Measurements from ENCODE around the gene ZNF692.

The ZNF692 gene

GRCh38 chr1:248852481-248853405 is 6.1 kb downstream of the ZNF692 start:
- in situ Hi-C loops (cut with MboI; ENCODE audit: low pct_unique_long_range_greater_than_20kb, low sequenced_read_pairs) = no loop called here
- DNase-seq = no peak

GRCh38 chr1:248851390-248851789 is 7.5 kb downstream of the ZNF692 start:
- in situ Hi-C loops (cut with MboI; ENCODE audit: low pct_unique_long_range_greater_than_20kb, low sequenced_read_pairs) = no loop called here
- DNase-seq = no peak

DNA sequence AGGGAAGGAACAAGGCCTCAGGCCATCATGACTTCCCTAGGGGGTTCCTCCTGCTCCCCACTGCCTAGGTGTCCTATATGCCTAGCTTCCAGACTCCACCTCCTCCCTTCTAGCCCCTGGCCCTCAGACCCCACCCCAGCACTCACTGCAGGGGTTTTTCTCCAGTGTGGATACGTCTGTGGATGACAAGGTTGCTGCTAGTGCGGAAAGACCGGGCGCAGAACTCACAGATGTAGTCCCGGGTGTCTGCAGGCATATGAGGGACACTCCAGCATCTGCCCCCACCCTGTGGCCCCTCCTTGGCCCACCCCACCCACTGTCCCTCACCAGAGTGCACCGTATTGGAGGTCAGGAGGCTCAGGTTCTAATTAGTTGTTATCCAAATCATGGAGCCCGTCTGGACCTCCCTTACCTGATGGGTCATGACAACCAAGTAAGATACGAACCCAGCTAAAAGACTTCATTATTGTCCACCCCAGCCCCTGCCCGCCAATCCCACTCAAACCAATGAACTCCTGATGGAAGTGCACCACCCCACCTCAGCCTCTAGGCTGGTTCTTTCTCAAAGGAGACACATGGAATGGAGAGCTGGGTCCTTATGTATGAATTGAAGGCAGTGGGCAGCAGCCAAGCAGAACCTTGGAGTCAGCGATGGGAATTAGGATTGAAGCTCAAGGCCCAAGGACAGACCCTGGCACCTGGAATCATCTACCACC is 8.2 kb downstream of the ZNF692 start:
- in situ Hi-C loops (cut with MboI; ENCODE audit: low pct_unique_long_range_greater_than_20kb, low sequenced_read_pairs) = no loop called here
- DNase-seq = no peak

- in situ Hi-C loops (cut with MboI; ENCODE audit: low pct_unique_long_range_greater_than_20kb, low sequenced_read_pairs) = no loop called here
- DNase-seq = no peak
Observed at GRCh38 chr1:248850124-248850523, 8.8 kb downstream of the ZNF692 start.

DNA sequence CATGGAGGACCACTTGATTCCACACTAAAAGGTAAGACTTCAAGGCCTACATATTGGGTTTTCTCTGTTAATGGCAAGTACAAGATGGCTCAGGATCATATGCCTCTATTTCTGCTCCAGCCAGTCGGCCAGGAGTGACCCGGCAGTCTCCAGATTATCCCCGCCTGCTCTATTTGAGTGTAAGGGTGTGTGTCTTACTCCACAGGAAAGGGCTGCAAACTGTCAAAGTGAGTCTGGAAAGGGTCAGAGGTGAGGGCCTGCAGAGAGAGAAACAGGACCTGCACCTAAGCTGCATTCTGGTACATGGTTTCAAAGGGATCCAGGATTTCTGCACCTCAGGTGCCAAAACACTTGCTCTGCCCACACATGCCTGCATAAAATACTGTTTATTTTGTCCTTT is 9.2 kb downstream of the ZNF692 start:
- no peak for DNase-seq
- in situ Hi-C loops (cut with MboI; ENCODE audit: low pct_unique_long_range_greater_than_20kb, low sequenced_read_pairs) = no loop called here

- in situ Hi-C loops (cut with MboI; ENCODE audit: low pct_unique_long_range_greater_than_20kb, low sequenced_read_pairs) = no loop called here
Observed at GRCh38 chr1:248849152-248849551, 9.7 kb downstream of the ZNF692 start.

GRCh38 chr1:248848602-248849001 is 10.3 kb downstream of the ZNF692 start:
- in situ Hi-C loops (cut with MboI; ENCODE audit: low pct_unique_long_range_greater_than_20kb, low sequenced_read_pairs) = no loop called here
- no peak for DNase-seq

More at GRCh38 chr1:248849152-248849551, 9.7 kb downstream of the ZNF692 start:
- no peak for DNase-seq

DNA sequence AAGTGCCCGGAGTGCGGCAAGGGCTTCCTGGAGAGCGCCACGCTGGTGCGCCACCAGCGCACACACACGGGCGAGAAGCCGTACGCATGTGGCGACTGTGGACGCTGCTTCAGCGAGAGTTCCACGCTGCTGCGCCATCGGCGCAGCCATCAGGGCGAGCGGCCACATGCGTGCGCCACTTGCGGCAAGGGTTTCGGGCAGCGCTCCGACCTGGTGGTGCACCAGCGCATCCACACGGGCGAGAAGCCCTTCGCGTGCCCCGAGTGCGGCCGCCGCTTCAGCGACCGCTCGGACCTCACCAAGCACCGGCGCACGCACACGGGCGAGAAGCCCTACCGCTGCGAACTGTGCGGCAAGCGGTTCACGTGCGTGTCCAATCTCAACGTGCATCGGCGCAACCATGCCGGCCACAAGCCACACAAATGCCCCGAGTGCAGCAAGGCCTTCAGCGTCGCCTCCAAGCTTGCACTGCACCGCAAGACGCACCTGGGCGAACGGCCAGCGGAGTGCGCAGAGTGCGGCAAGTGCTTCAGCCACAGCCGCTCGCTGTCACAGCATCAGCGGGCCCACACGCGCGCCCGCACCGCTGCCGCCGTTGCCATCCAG is 10.8 kb downstream of the ZNF692 start:
- in situ Hi-C loops (cut with MboI; ENCODE audit: low pct_unique_long_range_greater_than_20kb, low sequenced_read_pairs) = no loop called here
- no peak for DNase-seq

GRCh38 chr1:248847181-248847955 is 11.5 kb downstream of the ZNF692 start:
- no peak for DNase-seq
- in situ Hi-C loops (cut with MboI; ENCODE audit: low pct_unique_long_range_greater_than_20kb, low sequenced_read_pairs) = no loop called here

- in situ Hi-C loops (cut with MboI; ENCODE audit: low pct_unique_long_range_greater_than_20kb, low sequenced_read_pairs) = no loop called here
- DNase-seq = no peak
Observed at GRCh38 chr1:248844526-248844925, 14.4 kb downstream of the ZNF692 start.

DNA sequence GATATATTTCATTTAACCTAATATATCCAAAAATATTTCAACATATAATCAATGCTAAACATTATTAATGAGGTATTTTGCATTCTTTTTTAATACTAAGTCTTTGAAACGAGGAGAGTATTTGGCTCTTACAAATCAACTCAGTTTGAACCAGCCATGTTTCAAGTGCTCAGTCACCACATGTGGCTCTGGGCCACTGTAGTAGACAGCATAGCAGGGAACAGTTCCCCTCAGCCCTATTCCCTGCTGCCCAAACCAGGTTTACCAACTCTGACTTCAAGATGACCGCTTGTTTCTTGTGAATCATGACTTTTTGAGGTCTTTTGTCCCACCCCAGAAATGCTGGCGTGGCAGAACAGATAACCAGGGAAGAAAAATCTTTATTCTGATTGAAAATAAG is 15.2 kb downstream of the ZNF692 start:
- DNase-seq = no peak
- in situ Hi-C loops (cut with MboI; ENCODE audit: low pct_unique_long_range_greater_than_20kb, low sequenced_read_pairs) = no loop called here

DNA sequence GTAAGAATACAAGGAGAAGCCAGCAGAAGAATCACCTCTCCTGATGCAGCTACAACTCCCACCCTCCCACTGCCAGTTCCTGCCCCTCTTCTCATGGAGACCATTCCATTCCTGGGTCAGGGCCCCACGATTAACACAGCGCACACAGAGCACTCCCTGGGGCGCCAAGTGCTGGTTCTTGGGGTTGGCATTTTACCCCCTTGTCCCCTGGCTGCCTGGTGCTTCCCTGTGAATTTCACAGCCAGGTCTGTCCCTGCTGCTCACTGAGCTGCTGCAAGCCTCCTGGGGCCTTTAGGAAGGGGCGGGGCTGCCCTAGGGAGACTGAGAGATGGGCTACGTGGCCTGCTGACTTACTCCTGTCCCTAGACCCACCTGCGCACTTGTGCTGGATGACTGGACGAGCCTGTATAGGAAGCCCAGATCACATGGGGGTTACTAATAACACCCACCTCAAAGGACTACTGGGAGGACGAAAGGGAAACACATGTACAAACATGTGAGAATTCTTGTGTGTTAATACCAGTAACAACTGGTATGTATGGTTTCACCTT is 16.0 kb downstream of the ZNF692 start:
- in situ Hi-C loops (cut with MboI; ENCODE audit: low pct_unique_long_range_greater_than_20kb, low sequenced_read_pairs) = no loop called here
- no peak for DNase-seq

DNA sequence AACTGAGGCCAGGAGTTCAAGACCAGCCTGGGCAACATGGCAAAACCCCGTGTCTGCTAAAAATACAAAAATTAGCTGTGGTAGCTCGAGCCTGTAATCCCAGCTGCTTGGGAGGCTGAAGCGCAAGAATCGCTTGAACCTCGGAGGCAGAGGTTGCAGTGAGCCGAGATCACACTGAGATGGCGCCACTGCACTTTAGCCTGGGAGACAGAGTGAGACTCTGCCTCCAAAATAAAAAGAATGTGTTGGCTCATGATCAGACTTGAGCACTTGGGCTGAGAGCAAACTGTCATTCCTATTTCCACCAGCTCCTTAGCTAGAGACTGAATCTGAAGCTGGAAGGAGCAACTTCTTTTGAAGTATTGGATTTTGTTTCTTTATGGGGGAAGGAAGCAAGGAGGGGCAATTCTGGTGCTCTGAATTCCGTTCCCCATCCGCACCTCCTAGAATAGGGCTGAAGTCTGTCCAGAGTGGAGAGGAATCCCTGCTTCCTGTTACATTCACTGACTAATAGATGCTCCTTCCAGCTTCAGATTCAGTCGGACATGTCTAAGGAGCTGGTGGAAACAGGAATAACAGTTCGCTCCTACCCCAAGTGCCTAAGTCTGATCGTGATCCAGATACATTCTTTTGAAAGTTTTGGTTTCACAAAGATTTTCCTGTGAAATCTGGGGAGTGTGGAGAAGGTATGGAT is 17.0 kb downstream of the ZNF692 start:
- peak; percentile 82 for DNase-seq
- in situ Hi-C loops (cut with MboI; ENCODE audit: low pct_unique_long_range_greater_than_20kb, low sequenced_read_pairs) = no loop called here

DNA sequence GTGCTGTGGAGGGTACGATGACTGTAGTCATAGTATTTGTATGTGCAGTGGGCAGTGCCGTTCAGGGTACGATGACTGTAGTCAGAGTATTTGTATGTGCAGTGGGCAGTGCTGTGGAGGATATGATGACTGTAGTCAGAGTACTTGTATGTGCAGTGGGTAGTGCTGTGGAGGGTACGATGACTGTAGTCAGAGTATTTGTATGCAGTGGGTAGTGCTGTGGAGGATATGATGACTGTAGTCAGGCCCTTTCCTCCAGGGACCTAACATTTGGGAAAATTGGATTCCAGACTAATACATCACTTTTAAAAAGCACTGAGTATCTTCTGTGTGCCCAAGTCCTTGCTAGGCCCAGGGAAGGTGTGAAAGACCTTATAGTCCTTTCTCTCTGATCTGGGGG is 17.9 kb downstream of the ZNF692 start:
- in situ Hi-C loops (cut with MboI; ENCODE audit: low pct_unique_long_range_greater_than_20kb, low sequenced_read_pairs) = no loop called here
- no peak for DNase-seq

GRCh38 chr1:248839168-248839555 is 19.7 kb downstream of the ZNF692 start:
- in situ Hi-C loops (cut with MboI; ENCODE audit: low pct_unique_long_range_greater_than_20kb, low sequenced_read_pairs) = no loop called here
- no peak for DNase-seq

DNA sequence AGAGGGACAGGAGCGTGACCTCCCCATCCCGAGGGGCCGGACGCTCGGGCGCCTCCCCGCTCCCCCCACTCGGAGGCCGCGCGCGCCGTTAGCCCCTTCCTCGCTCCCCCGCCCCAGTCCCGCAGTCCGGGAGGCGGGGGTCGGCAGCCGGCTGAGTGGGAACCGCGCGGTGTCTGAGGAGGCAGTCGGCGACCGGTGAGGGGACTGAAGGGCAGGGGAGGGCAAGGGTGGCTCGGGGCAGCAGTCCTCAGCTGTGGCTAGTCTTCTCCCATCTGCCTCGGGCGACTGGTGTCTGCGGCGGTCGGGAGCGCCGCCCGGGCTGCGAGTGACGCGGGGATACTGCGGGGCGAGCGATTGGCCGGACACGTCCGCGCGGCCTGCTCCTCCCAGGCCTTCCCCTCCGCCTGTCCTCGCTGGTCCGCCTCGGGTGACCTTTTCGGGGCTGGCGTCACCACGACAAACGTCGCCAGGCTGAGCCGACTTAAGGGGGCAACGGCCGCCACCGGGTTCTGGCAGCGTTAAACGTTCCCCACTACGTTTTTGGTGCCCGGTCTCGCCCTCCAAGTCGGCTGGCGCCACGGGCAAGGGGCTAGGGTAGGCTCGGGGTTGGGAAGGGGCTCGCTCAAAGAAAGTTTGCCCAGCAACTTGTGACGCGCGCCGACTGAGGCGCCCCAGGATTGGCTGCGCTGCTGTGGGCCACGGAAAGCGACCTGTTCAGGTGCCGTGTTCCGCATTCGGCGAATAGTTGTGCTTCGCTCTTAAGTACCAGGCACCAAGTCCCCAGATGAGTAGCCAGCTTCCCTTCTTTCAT is 20.3 kb downstream of the ZNF692 start:
- in situ Hi-C loops (cut with MboI; ENCODE audit: low pct_unique_long_range_greater_than_20kb, low sequenced_read_pairs) = no loop called here

DNA sequence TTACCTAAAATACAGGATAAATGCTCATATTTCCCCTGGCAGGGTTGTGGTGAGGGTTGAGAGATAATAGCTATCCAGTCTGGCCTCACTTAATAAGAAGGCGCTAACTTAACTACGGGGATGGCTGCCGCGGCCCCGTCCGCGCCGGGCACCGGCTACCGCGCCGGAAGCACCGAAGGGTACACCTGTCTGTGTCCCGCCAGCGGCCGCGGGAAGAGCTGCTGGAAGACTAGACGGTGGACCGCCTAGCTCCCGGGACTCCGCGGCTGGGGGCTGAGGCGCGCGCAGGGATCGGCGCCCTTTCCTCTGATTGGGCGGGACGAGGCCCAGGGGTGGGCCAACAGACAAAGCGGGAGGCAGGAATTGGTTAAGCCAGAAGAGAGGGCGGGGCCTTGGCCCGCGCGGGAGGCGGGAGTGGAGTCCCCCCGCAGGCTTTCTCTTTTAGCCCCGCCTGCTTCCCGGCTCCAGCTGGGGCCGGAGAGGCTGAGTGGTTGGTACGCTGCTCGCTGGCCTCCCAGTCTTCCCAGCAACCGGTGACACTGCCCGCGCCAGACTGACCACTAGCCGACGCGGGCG is 21.0 kb downstream of the ZNF692 start, which contains the start of gene ZNF672:
Gene ZNF672 (plus strand): TSS at position 444 of the 576 bp plus-strand sequence. CDS start 9,051 bp downstream, outside the sequence.
- peak; percentile 98 for DNase-seq
- in situ Hi-C loops (cut with MboI; ENCODE audit: low pct_unique_long_range_greater_than_20kb, low sequenced_read_pairs) = no loop called here

More for the DNA sequence above, 20.3 kb downstream of the ZNF692 start:
- peak; percentile 91 for DNase-seq
